Measurements from ENCODE around the gene PHLDB1. TPM values are rescaled to one million over a fixed set of nuclear protein-coding genes. Genes with fewer than 3 reads are reported as not detected.

PHLDB1 gene
- total RNA-seq, 6 experiments from 2014 or later = 5.4 to 11.7 (median 6.3) TPM

DNA sequence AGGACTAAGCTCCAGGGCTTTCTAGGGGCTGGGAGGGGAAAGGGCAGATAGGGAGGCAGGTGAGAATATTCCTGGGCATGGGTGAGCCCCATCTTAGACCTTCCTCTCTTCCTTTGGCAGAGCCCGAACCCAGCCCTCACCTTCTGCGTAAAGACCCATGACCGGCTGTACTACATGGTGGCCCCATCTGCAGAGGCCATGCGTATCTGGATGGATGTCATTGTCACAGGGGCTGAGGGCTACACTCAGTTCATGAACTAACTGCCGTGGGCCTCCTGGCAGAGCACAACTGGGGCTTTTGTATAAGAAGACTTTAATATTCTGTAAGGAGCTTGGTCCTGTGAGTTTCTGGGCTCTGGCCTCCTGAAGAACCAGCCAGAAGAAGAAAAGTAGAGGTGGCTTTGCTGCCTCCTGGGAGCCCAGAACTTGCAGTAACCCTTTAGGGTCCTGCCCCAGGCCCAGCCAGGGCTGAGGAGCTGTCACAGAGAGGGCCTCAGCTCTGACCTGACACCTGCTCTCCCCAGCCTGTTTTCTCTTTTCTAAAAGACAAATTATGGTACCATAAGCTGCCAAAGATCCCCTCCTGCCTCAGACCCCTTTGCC, 49.2 kb downstream of the PHLDB1 start:
- Histone ChIP-seq H3K36me3 (no peaks in the 10 kb centered on the region), H3K4me1 (peaks cover 0 to 9% (median 0%) of the 10 kb centered on the region in 4 donors), H3K27me3 (no peaks in the 10 kb centered on the region), H3K27ac (no peak overlapping the region), H3K9me3 (no peaks in the 10 kb centered on the region), H3K4me3 (no peak overlapping the region)
- DNase-seq (no peak), ATAC-seq (no peak)
- WGBS (ENCODE audit: insufficient coverage, low coverage, low lambda C conversion rate, missing lambda C conversion rate) = 100% methylated on average over 1 of the region's 5 CpGs
- TF ChIP-seq, protein P1, sequence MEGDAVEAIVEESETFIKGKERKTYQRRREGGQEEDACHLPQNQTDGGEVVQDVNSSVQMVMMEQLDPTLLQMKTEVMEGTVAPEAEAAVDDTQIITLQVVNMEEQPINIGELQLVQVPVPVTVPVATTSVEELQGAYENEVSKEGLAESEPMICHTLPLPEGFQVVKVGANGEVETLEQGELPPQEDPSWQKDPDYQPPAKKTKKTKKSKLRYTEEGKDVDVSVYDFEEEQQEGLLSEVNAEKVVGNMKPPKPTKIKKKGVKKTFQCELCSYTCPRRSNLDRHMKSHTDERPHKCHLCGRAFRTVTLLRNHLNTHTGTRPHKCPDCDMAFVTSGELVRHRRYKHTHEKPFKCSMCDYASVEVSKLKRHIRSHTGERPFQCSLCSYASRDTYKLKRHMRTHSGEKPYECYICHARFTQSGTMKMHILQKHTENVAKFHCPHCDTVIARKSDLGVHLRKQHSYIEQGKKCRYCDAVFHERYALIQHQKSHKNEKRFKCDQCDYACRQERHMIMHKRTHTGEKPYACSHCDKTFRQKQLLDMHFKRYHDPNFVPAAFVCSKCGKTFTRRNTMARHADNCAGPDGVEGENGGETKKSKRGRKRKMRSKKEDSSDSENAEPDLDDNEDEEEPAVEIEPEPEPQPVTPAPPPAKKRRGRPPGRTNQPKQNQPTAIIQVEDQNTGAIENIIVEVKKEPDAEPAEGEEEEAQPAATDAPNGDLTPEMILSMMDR (IDR thresholded peaks at IDR 0.05) = no peak
- no peak for TF ChIP-seq POLR2A (IDR thresholded peaks at IDR 0.05)
- intact Hi-C loops (cut with DNase I) = no loop called here

DNA sequence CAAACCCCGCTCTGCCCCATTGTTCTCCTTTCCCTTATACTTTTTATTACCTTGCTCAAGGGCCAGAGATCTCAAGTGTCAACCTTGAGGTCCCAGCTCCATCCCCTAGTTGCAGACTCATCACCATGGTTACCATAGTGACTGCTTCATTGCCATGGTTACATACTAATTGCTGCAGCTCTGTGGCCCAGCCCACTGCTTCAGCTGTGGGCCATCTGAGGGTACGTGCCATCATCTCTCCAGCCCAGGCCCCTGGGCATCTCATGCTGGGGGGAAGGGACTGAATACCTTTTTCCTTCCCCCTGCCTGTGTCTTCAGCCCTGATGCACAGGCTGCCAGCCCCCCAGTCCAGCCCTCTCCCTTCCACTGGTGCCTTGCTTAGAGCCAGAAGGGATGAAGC, 49.8 kb downstream of the PHLDB1 start:
- Histone ChIP-seq H3K36me3 (no peaks in the 10 kb centered on the region), H3K9me3 (no peaks in the 10 kb centered on the region), H3K4me3 (no peak overlapping the region), H3K27me3 (no peaks in the 10 kb centered on the region), H3K4me1 (peaks cover 0 to 9% (median 0%) of the 10 kb centered on the region in 4 donors), H3K27ac (no peak overlapping the region)
- TF ChIP-seq, protein P1 (IDR thresholded peaks at IDR 0.05) = no peak
- no peak for TF ChIP-seq POLR2A (IDR thresholded peaks at IDR 0.05)
- 93% methylated on average over 2 of the region's 2 CpGs for WGBS (ENCODE audit: insufficient coverage, low coverage, low lambda C conversion rate, missing lambda C conversion rate)
- ATAC-seq (no peak), DNase-seq (no peak)
- intact Hi-C loops (cut with DNase I) = no loop called here

DNA sequence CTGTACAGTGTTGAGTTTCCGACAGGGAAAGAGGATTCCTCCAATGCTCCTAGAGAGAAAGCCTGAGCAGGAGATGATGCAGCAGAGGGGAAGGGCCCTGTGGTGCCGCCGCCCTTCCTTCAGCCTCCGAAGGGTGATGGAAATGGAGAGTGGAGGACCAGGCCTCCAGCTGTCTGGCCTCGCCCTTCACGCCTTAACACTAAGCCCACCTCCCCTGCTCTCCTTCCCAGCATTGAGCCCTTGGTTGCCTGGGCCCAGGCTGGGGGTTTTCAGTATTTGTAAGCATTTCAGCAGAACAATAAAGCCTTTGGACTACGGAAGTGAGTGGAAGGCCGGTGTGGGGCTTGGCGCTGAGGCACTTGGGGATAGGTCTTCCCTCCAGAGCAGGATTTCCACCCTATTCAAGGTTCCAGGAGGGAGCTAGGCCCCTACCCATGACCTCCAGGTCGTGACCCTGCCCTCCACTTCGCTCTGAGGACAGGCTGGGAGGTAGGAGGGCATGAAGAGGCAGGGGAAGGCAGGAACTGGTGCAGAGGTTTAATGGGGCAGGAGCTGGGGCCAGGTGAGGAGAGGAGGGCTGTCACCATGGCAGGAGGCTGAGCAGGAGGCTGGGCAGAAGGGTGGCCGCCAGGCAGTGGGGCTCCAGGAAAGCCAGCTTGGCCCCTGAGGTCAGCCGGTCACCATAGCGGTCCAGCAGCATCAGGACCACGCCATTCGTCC, 50.5 kb downstream of the PHLDB1 start:
- DNase-seq (no peak), ATAC-seq (no peak)
- Histone ChIP-seq H3K36me3 (no peaks in the 10 kb centered on the region), H3K4me3 (no peak overlapping the region), H3K4me1 (peaks cover 0 to 9% (median 0%) of the 10 kb centered on the region in 4 donors), H3K27ac (no peak overlapping the region), H3K9me3 (no peaks in the 10 kb centered on the region), H3K27me3 (no peaks in the 10 kb centered on the region)
- no peak for TF ChIP-seq POLR2A (IDR thresholded peaks at IDR 0.05)
- TF ChIP-seq, protein P1 (IDR thresholded peaks at IDR 0.05) = no peak
- intact Hi-C loops (cut with DNase I) = no loop called here
- 82% methylated on average over 10 of the region's 16 CpGs for WGBS (ENCODE audit: insufficient coverage, low coverage, low lambda C conversion rate, missing lambda C conversion rate)

DNA sequence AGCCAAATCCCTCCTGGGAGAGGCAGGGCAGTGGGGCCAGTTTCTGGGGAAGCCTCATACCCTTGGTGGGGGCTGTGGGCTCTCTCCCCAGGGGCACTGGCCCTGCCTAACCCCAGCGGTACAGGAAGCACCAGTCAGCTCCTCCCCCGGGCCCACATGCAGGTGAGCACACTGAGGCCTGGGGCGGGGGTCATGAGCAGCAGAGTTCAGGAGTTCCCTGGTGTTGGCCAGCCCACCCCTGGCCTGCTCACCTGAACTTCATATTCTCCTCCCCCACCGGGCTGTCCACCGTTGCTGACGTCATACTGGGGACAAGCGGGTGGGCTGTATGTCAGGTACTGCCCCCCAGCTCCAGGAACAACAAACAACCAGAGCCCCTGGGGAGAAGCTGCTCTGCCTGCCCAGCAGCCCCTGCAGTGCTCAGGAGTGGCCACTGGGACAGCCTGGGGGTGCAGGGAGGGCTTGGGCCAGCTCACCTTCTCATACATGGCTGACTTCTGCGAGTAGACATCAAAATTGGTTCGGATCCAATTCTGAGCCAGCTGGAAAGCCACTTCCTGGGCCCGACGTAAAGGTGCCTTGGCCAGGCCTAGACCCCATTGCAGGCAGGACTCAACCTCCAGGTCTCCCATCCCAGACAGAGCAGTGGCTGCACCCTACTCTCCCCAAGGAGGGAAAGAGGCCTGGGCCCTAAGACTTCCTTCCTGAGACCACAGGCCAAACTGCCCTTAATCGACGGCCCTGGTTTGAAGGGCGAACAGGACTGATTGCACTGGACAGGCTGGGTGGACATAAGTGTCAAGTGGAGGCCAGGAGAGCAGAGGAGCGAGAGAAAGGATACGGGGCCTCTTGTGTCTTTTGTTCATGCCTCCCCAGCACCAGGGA, 51.3 kb downstream of the PHLDB1 start:
- no peaks in the 10 kb centered on the region for H3K9me3 ChIP-seq
- DNase-seq (no peak), ATAC-seq (peak in 1 of 4 donors; percentile 1)
- no peaks in the 10 kb centered on the region for H3K27me3 ChIP-seq
- H3K36me3 ChIP-seq = no peaks in the 10 kb centered on the region
- WGBS (ENCODE audit: insufficient coverage, low coverage, low lambda C conversion rate, missing lambda C conversion rate) = 60% methylated on average over 5 of the region's 16 CpGs
- intact Hi-C loops (cut with DNase I) = no loop called here
- TF ChIP-seq, protein P1 (IDR thresholded peaks at IDR 0.05) = no peak
- TF ChIP-seq POLR2A (IDR thresholded peaks at IDR 0.05) = no peak
- no peak overlapping the region for H3K4me3 ChIP-seq
- peak overlapping the region in 1 of 3 donors; percentile 18 for H3K27ac ChIP-seq
- H3K4me1 ChIP-seq = peaks cover 0 to 9% (median 0%) of the 10 kb centered on the region in 4 donors
